Measurements from ENCODE around the gene CENPX. TPM values are rescaled to one million over a fixed set of nuclear protein-coding genes. Genes with fewer than 3 reads are reported as not detected.

Gene CENPX
- total and polyA plus RNA-seq, 2 of the 13 experiments (the other 11 are each of a cell fraction or from before 2014, with no cell fraction given): 92.7 to 170 TPM

DNA sequence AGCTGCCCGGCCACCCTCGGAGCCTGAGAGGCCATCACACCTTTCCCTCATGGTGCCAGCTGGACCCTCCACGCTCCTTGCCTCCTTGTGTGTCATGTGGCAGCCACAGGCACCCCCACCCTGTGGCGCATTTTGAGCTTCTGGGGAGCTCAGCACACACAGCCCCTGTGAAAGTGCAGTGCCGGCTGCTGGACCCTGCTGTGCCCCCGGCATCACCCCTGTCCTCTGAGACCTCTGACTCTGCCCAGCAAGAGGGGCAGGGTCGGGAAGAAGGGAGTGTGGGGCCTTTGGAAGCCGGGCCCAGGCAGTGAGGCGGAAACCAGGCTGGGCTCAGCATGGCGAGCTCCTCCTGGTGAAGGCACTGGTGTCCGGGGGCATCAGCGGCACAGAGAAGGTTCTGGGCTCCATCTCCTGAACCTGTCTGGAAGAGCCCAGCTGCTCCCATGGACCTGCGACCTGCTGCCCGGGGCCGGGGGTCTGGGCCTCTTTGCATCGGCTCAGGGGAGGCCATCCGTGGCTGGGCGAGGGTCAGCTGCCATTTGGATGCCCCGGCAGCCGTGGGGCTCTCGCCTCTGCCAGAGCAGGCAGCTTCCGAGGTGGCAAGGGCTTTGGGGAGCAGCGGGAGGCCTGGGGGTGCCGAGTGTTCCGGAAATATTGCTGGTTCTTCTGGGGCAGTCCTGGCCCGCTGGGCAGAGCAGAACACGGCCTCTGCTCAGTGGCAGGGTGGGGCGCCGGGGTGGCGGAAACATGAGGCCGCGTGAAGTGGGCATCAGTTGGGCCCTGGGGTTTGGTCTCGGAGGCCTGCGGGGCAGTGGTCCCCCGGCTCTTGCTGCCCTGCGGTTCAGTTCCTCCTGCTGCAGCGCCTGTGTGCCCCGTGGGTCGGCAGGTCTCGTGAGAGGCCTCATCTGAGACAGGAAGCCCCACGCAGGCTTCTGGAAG is 17.9 kb downstream of the CENPX start (continued):
- TF ChIP-seq POLR2G (IDR thresholded peaks at IDR 0.05; ENCODE audit: low read depth, low read length) (peak; percentile 10; the same call in 1 of the 2 replicates), ZNF121 (CRISPR knock-in tag; IDR thresholded peaks at IDR 0.05) (no peak), ZFX (CRISPR knock-in tag; IDR thresholded peaks at IDR 0.05; ENCODE audit: low read depth) (peak; percentile 5; the same call in 1 of the 2 replicates), RBFOX2 (IDR thresholded peaks at IDR 0.05; ENCODE audit: low read depth, low read length) (peak; percentile 88), ZNF326 (CRISPR knock-in tag; IDR thresholded peaks at IDR 0.05; ENCODE audit: borderline replicate concordance) (0 out of 2 replicates have a peak, but pooled peaks have one; percentile 45), YEATS4 (CRISPR knock-in tag; IDR thresholded peaks at IDR 0.05; ENCODE audit: borderline replicate concordance) (no peak), ZBTB33 (CRISPR knock-in tag; IDR thresholded peaks at IDR 0.05) (peak; percentile 27; the same call in 1 of the 2 replicates), KDM2A (CRISPR knock-in tag; IDR thresholded peaks at IDR 0.05; ENCODE audit: borderline replicate concordance, low read depth) (peak; percentile 12; the same call in 1 of the 2 replicates), AHR (CRISPR knock-in tag; IDR thresholded peaks at IDR 0.05) (peak; percentile 16; the same call in 1 of the 2 replicates), FOSL2 (CRISPR knock-in tag; IDR thresholded peaks at IDR 0.05) (0 out of 2 replicates have a peak, but pooled peaks have one; percentile 2), ZKSCAN5 (CRISPR knock-in tag; IDR thresholded peaks at IDR 0.05) (no peak), ZC3H13 (CRISPR knock-in tag; IDR thresholded peaks at IDR 0.05) (peak; percentile 19; the same call in 1 of the 2 replicates), ZFP82 (CRISPR knock-in tag; IDR thresholded peaks at IDR 0.05; ENCODE audit: borderline replicate concordance) (0 out of 2 replicates have a peak, but pooled peaks have one; percentile 49), RBM39 (IDR thresholded peaks at IDR 0.05; ENCODE audit: low read depth, low read length, poor library complexity, severe bottlenecking) (peak; percentile 24), ZNF605 (CRISPR knock-in tag; IDR thresholded peaks at IDR 0.05) (no peak), ZNF660 (CRISPR knock-in tag; IDR thresholded peaks at IDR 0.05; ENCODE audit: borderline replicate concordance, low read depth) (no peak)
- TF ChIP-seq, protein P1, sequence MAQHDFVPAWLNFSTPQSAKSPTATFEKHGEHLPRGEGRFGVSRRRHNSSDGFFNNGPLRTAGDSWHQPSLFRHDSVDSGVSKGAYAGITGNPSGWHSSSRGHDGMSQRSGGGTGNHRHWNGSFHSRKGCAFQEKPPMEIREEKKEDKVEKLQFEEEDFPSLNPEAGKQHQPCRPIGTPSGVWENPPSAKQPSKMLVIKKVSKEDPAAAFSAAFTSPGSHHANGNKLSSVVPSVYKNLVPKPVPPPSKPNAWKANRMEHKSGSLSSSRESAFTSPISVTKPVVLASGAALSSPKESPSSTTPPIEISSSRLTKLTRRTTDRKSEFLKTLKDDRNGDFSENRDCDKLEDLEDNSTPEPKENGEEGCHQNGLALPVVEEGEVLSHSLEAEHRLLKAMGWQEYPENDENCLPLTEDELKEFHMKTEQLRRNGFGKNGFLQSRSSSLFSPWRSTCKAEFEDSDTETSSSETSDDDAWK (CRISPR knock-in tag; IDR thresholded peaks at IDR 0.05): no peak
- TF ChIP-seq, protein P2, sequence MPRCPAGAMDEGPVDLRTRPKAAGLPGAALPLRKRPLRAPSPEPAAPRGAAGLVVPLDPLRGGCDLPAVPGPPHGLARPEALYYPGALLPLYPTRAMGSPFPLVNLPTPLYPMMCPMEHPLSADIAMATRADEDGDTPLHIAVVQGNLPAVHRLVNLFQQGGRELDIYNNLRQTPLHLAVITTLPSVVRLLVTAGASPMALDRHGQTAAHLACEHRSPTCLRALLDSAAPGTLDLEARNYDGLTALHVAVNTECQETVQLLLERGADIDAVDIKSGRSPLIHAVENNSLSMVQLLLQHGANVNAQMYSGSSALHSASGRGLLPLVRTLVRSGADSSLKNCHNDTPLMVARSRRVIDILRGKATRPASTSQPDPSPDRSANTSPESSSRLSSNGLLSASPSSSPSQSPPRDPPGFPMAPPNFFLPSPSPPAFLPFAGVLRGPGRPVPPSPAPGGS (CRISPR knock-in tag; IDR thresholded peaks at IDR 0.05): no peak

All from HepG2 (cell line).